Measurements from ENCODE around the gene ANKRD55.
"Not testable (repeated sequence)": the region's sequence is repeated elsewhere in the genome, so short reads cannot be mapped to it uniquely, and the experiment has no call there.

ANKRD55 gene

GRCh38 chr5:56142614-56143372, 90.3 kb downstream of the ANKRD55 start:
- DNase-seq = no peak

- DNase-seq = no peak
Measured at GRCh38 chr5:56142233-56142613, 90.9 kb downstream of the ANKRD55 start.

GRCh38 chr5:56140073-56140472, 93.1 kb downstream of the ANKRD55 start:
- DNase-seq = no peak

GRCh38 chr5:56130664-56131063, 102.5 kb downstream of the ANKRD55 start:
- DNase-seq = no peak

- DNase-seq = no peak
Measured at GRCh38 chr5:56129288-56129687, 103.8 kb downstream of the ANKRD55 start.

GRCh38 chr5:56128113-56128512, 105.0 kb downstream of the ANKRD55 start:
- DNase-seq = no peak

- DNase-seq = no peak
Measured at GRCh38 chr5:56126487-56127179, 106.5 kb downstream of the ANKRD55 start.

GRCh38 chr5:56123531-56124243, 109.4 kb downstream of the ANKRD55 start:
- DNase-seq = no peak

GRCh38 chr5:56122360-56122985, 110.7 kb downstream of the ANKRD55 start:
- not testable (repeated sequence) for DNase-seq

GRCh38 chr5:56119050-56119449, 114.1 kb downstream of the ANKRD55 start:
- no peak for DNase-seq

GRCh38 chr5:56116599-56117141, 116.5 kb downstream of the ANKRD55 start:
- no peak for DNase-seq

GRCh38 chr5:56115589-56115988, 117.5 kb downstream of the ANKRD55 start:
- no peak for DNase-seq

GRCh38 chr5:56112526-56113121, 120.5 kb downstream of the ANKRD55 start:
- DNase-seq = no peak

- no peak for DNase-seq
Measured at GRCh38 chr5:56111404-56111781, 121.7 kb downstream of the ANKRD55 start.

- DNase-seq = no peak
Measured at GRCh38 chr5:56110646-56111403, 122.3 kb downstream of the ANKRD55 start.

- no peak for DNase-seq
Measured at GRCh38 chr5:56108246-56108645, 124.9 kb downstream of the ANKRD55 start.

- DNase-seq = no peak
Measured at GRCh38 chr5:56106837-56107236, 126.3 kb downstream of the ANKRD55 start.

GRCh38 chr5:56105511-56106291, 127.4 kb downstream of the ANKRD55 start:
- no peak for DNase-seq

- no peak for DNase-seq
Measured at GRCh38 chr5:56102889-56103288, 130.2 kb downstream of the ANKRD55 start.

- not testable (repeated sequence) for DNase-seq
Measured at GRCh38 chr5:56102207-56102606, 130.9 kb downstream of the ANKRD55 start.

GRCh38 chr5:56101180-56101579, 131.9 kb downstream of the ANKRD55 start:
- no peak for DNase-seq

Measured in activated CD4-positive, CD25-positive, alpha-beta regulatory T cell (primary cell).